Psoas muscle (tissue), 8 donors: Measurements from ENCODE around the gene ARMH3. TPM values are rescaled to one million over a fixed set of nuclear protein-coding genes. Genes with fewer than 3 reads are reported as not detected.

Experiments
- ATAC-seq, 4 donors: fragments of 200-7000 bp; cut with Tn5 transposase; one replicate each; pipeline ENCODE4 v1.9.1; 2020; ENCODE audit warnings: moderate library complexity in 3 of 4, mild to moderate bottlenecking in 2 of 4
- DNase-seq, 2 donors: peaks; one replicate each; pipeline ENCODE4 v3.0.0-alpha.2; 2020
- H3K27ac ChIP-seq: fragments of 200-600 bp; one replicate; pipeline ENCODE4 v1.8.0; 2022
- H3K27me3 ChIP-seq, 3 donors: fragments of 200-600 bp in 1 of 3; one replicate each; pipeline versions ENCODE4 v1.6.1 to v1.8.0; 2013 to 2022; ENCODE audit warnings: low read length in 2 of 3, mild to moderate bottlenecking in 2 of 3, moderate library complexity in 1 of 3; ENCODE audit not compliant: insufficient read depth in 3 of 3
- H3K36me3 ChIP-seq, 2 donors: fragments of 200-600 bp in 1 of 2; one replicate each; pipeline versions ENCODE4 v1.6.1 to v1.8.0; 2013 to 2022; ENCODE audit warnings: low read depth in 1 of 2, mild to moderate bottlenecking in 1 of 2, moderate library complexity in 1 of 2; ENCODE audit not compliant: insufficient read depth in 1 of 2
- H3K4me1 ChIP-seq: fragments of 200-600 bp; one replicate; pipeline ENCODE4 v1.8.0; 2022
- H3K4me3 ChIP-seq: fragments of 200-600 bp; one replicate; pipeline ENCODE4 v1.8.0; 2022; ENCODE audit warnings: mild to moderate bottlenecking
- H3K9me3 ChIP-seq: fragments of 200-600 bp; one replicate; pipeline ENCODE4 v1.8.0; 2022
- CTCF ChIP-seq: fragments of 200-600 bp; IDR thresholded peaks from one replicate; pipeline ENCODE4 v1.8.0; 2022; ENCODE audit warnings: antibody characterized with exemption
- WGBS, 3 donors: extraction: QIAGEN DNeasy Blood & Tissue Kit; methylation state at CpG; one replicate each; pipeline versions ENCODE4 v1.1.6 to v1.1.7; 2013; 5-methylcytosine and 5-hydroxymethylcytosine counted together
- intact Hi-C, 2 donors: fragments of 100-400 bp; cut with DNase I; formaldehyde crosslinking; loops; one replicate each; pipeline versions ENCODE4 v1.11.0 to v1.14.2; 2022
- polyA plus RNA-seq, 3 donors: library from polyadenylated mRNA; stranded (reverse); fragments of 200-250 nt; gene quantifications; one replicate each; pipeline ENCODE4 v1.2.3, GENCODE V29; 2013
- total RNA-seq, 4 donors: library from RNA; stranded (reverse); fragmentation: NEBNext Ultra II Directional in 2 of 4; extraction: Animal tissue kit (Norgen Biotek cat#: 25700) in 2 of 4; gene quantifications; one replicate each; pipeline versions ENCODE4 v1.2.1 to v1.2.4, GENCODE V29; 2021 to 2023
- donor health status: healthy with polysubstance abuse.
- donor health status: DM: no; HTN: no; CAD: no; lungs with moderate emphysema.
- donor health status: Bipolar disorder and iron deficiency.
- donor health status: healthy.
- donor health status: DM: yes; HTN: yes; CAD: no.
- donor health status: DM: no; HTN: no; CAD: no.
- donor health status: DM: no; HTN: no; CAD: no.
- donor health status: DM: yes; HTN: yes; CAD: no.

ARMH3 gene
- total and polyA plus RNA-seq, 7 donors, result 14.1 to 38.7 (median 22.9) TPM

DNA sequence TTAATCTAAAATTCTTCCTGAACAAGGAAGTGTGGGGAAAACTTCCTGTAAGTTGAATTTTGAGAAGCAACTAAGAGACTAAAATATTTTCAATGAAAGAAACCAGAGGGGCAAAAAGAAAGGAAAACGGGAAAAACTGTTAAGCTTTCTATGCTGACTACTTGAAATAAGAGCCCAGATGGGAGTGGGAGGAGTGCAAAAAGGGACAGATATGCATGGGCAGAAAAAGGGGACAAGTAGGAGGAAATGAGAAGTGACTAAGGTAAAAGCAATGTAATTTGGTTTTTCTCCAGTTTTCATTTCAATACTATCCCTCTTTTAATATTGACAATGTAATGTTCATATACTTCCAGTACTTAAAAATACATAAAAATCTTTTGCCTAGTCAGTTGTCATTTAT, 248.8 kb downstream of the ARMH3 start:
- H3K9me3 ChIP-seq, result no peaks in the 10 kb centered on the region

GRCh38 chr10:101803511-101803910, 252.5 kb downstream of the ARMH3 start:
- WGBS, 3 donors, result 64 to 76% (median 64%) methylated on average over 4 of the region's 4 CpGs
- H3K36me3 ChIP-seq, result peaks cover 23 to 100% of the 10 kb centered on the region in 2 donors
- no peak for TF ChIP-seq CTCF
- H3K27me3 ChIP-seq, result no peaks in the 10 kb centered on the region
- H3K4me3 ChIP-seq, result no peak overlapping the region
- intact Hi-C loops, result loop anchor here in 1 of 2 donors (10.0 kb wide), 1 partner anchor 869 kb away; no protein-coding TSS in a partner anchor
- H3K4me1 ChIP-seq, result no peaks in the 10 kb centered on the region
- H3K9me3 ChIP-seq, result no peaks in the 10 kb centered on the region
- no peak for DNase-seq
- H3K27ac ChIP-seq, result no peak overlapping the region
- ATAC-seq, result no peak

More for the DNA sequence above, 248.8 kb downstream of the ARMH3 start:
- intact Hi-C loops, result loop anchor here in 1 of 2 donors (10.0 kb wide), 1 partner anchor 872 kb away; no protein-coding TSS in a partner anchor
- TF ChIP-seq CTCF, result no peak
- Histone ChIP-seq H3K36me3 (peaks cover 7 to 100% of the 10 kb centered on the region in 2 donors), H3K4me1 (peaks cover 6% of the 10 kb centered on the region), H3K4me3 (no peak overlapping the region), H3K27me3 (no peaks in the 10 kb centered on the region), H3K27ac (no peak overlapping the region)
- ATAC-seq (no peak), DNase-seq (no peak)
- 73 to 85% (median 82%) methylated on average over 1 of the region's 1 CpG for WGBS, 3 donors

- Histone ChIP-seq H3K4me3 (no peak overlapping the region), H3K9me3 (no peaks in the 10 kb centered on the region), H3K27me3 (no peaks in the 10 kb centered on the region), H3K36me3 (peaks cover 22 to 100% of the 10 kb centered on the region in 2 donors), H3K4me1 (no peaks in the 10 kb centered on the region), H3K27ac (no peak overlapping the region)
- 69 to 78% (median 73%) methylated on average over 4 of the region's 4 CpGs for WGBS, 3 donors
- intact Hi-C loops, result no loop called here
- no peak for TF ChIP-seq CTCF
- ATAC-seq, result no peak
- DNase-seq, result no peak
These were observed 258.4 kb downstream of the ARMH3 start for GRCh38 chr10:101797403-101798059.

Other genes starting within 250 kb of the ARMH3 start
- 10 to 100 TPM; 52.6 to 59.8 (median 57.3) TPM for gene OGA, start 237.7 kb downstream of the ARMH3 start, total RNA-seq
- 10 to 100 TPM; 12.0 to 58.3 (median 24.7) TPM for gene OGA, start 237.7 kb downstream of the ARMH3 start, polyA plus RNA-seq
- gene KCNIP2, start 212.4 kb downstream of the ARMH3 start, total RNA-seq, result 1 to 10 TPM in 3 of 4 donors, under 1 TPM in 1; 0.71 to 3.2 (median 1.8) TPM
- gene KCNIP2, start 212.4 kb downstream of the ARMH3 start, polyA plus RNA-seq, result 1 to 10 TPM in 2 of 3 donors, under 1 TPM in 1; 0.58 to 5.9 (median 1.1) TPM
- gene HPS6, start 9.2 kb upstream of the ARMH3 start, total RNA-seq, result 10 to 100 TPM in 2 of 4 donors, 1 to 10 TPM in 2; 8.8 to 13.2 (median 10.1) TPM
- 10 to 100 TPM in 1 of 3 donors, 1 to 10 TPM in 2; 7.3 to 12.5 (median 9.8) TPM for gene HPS6, start 9.2 kb upstream of the ARMH3 start, polyA plus RNA-seq
- 10 to 100 TPM; 22.0 to 29.8 (median 26.8) TPM for gene LDB1, start 64.2 kb upstream of the ARMH3 start, total RNA-seq
- gene LDB1, start 64.2 kb upstream of the ARMH3 start, polyA plus RNA-seq, result 10 to 100 TPM; 13.9 to 24.9 (median 14.6) TPM
- 10 to 100 TPM; 14.9 to 57.5 (median 32.1) TPM for gene PPRC1, start 76.9 kb upstream of the ARMH3 start, total RNA-seq
- 10 to 100 TPM; 14.7 to 32.2 (median 15.5) TPM for gene PPRC1, start 76.9 kb upstream of the ARMH3 start, polyA plus RNA-seq
- 10 to 100 TPM; 38.7 to 86.1 (median 64.4) TPM for gene NOLC1, start 96.2 kb upstream of the ARMH3 start, total RNA-seq
- gene NOLC1, start 96.2 kb upstream of the ARMH3 start, polyA plus RNA-seq, result 10 to 100 TPM; 25.8 to 77.5 (median 54.1) TPM
- under 1 TPM in 3 of 4 donors, not detected in 1; 0.25 to 0.54 (median 0.26) TPM for gene ELOVL3, start 170.1 kb upstream of the ARMH3 start, total RNA-seq
- under 1 TPM; 0.17 to 0.32 (median 0.26) TPM for gene ELOVL3, start 170.1 kb upstream of the ARMH3 start, polyA plus RNA-seq
- gene PITX3, start 185.3 kb upstream of the ARMH3 start, total RNA-seq, result 1 to 10 TPM; 6.9 to 9.7 (median 8.8) TPM
- gene PITX3, start 185.3 kb upstream of the ARMH3 start, polyA plus RNA-seq, result 1 to 10 TPM; 2.0 to 7.6 (median 4.5) TPM
- gene GBF1, start 189.4 kb upstream of the ARMH3 start, total RNA-seq, result 10 to 100 TPM; 40.8 to 47.1 (median 44.2) TPM
- 10 to 100 TPM; 14.1 to 32.0 (median 15.8) TPM for gene GBF1, start 189.4 kb upstream of the ARMH3 start, polyA plus RNA-seq